GM19395 (cell line): ENCODE results near the gene IFNA7.
A peak's percentile ranks its signal among the peaks of the same experiment; 100 is the strongest.
"Not testable (repeated sequence)": the region's sequence is repeated elsewhere in the genome, so short reads cannot be mapped to it uniquely, and the experiment has no call there.

Experiments
- ATAC-seq: cut with Tn5 transposase; IDR thresholded peaks from one replicate; pipeline ENCODE4 v1.9.1; 2021; ENCODE audit warnings: mild to moderate bottlenecking, moderate library complexity; ENCODE audit not compliant: unreplicated experiment

Gene IFNA7

GRCh38 chr9:21202105-21202504 lies at the start of gene IFNA7:
Gene IFNA7, minus strand, starts transcription at chr9:21202205. Its CDS starts 40 bp downstream, at chr9:21202165.
- not testable (repeated sequence) for ATAC-seq

GRCh38 chr9:21251638-21252037 lies 49.6 kb upstream of the IFNA7 start:
- no peak for ATAC-seq

DNA sequence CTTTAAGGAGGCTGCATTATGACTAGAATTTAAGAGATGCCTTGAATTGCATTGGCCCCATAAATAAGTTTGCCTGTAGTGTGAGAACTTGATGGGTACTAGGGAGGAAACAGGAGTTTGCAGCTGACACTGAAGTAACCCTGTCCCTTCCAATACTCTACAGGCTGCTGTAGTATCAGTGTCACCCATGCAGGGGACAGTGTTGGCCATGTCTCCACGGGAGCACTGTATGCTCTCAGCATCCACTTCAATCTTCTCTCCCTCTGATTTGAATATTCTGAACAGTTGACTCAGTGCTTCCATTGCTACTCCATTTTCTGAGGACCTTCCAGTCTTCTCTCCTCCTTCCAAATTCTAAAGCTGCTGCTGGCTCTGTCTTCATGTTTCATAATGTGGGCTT lies 49.2 kb upstream of the IFNA7 start:
- no peak for ATAC-seq

GRCh38 chr9:21244836-21245235 lies 42.8 kb upstream of the IFNA7 start:
- peak; percentile 74 for ATAC-seq

DNA sequence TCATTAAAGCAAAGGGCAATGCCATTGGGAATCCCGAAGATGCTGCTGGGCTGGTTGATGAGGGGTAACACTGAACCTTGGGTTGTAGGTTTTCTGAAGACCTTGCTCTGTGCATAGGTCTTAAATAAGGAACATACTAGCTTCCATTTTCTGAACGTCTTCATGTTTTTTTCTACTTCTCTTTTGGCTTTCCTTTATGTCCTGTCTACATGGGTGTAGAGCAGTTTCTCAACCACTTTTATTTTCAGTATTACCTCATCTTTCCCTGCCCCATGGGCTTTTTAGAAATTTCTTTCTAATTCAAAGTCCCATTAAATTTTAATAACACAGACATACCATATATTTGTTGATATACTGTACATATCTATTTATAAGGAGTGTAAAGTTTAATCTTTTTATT lies 37.9 kb upstream of the IFNA7 start, which contains the start of gene IFNA14:
Gene IFNA14, minus strand, starts transcription at position 95 of the 400 bp plus-strand sequence. Its CDS starts 70 bp downstream, at position 25.
- no peak for ATAC-seq

- ATAC-seq = peak; percentile 36
These were observed 34.3 kb upstream of the IFNA7 start for GRCh38 chr9:21236360-21236714.

DNA sequence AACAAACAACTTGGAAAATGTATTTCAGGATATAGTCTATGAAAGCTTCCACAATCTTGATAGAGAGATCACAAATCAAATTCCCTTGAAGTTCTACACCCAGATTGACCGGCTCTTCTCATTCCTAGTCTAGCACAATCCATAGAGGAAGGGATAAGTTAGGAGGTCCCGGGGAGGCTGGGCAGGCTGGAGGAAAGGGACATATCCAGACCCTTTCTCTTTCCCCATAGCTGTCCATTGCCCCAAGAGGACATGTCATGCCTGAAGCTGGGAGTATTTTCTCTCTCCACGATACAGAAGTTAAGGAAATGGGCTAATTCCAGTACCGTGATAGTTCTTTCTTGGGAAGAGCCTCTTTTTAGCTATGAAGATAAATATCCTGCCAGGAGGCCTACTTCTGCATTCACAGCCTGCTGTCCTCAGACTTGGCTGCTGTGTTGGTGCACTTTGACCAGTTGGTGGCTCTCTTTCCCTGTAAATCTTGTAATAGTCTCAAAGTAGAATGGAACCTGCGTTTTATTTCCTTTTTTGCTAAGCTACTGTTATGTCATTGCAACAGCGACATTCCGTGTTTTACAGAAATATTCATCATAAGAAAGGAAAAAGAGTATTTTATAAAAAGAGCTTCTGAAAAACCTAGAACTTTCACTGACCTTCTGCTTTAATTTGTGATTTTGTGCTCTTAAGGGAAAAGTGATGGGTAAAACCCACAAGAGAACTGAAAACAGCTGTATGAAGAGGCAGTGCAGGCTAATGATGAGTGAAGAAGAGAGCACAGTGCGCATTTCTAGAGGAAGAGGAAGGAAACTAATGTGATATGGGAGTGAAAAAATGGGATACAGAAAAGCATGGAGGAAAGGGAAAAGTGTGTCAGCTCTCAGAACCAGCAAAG lies 33.7 kb upstream of the IFNA7 start:
- ATAC-seq = peak; percentile 85

GRCh38 chr9:21234153-21234687 lies 32.2 kb upstream of the IFNA7 start:
- no peak for ATAC-seq

GRCh38 chr9:21233258-21233657 lies 31.3 kb upstream of the IFNA7 start:
- no peak for ATAC-seq

DNA sequence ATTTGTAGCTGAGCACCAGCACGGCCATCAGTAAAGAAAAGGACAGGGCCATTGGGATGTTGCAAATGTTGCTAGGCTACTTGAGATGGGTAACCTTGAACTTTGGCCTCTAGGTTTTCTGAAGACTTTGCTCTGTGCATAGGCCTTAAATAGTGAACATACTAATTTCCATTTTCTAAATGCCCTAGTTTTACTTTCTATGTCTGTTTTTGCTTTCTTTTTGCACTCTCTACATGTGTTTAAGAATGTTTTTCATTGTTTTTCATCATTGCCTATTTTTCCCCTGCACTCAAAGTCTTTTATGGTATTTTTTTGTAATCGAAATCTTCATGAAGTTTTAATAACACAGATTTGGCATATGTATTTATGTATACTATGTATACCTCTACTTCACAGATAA lies 26.1 kb upstream of the IFNA7 start, which contains the start of gene IFNA17:
Gene IFNA17, minus strand, starts transcription at position 101 of the 400 bp plus-strand sequence. Its CDS starts 49 bp downstream, at position 52.
- no peak for ATAC-seq

DNA sequence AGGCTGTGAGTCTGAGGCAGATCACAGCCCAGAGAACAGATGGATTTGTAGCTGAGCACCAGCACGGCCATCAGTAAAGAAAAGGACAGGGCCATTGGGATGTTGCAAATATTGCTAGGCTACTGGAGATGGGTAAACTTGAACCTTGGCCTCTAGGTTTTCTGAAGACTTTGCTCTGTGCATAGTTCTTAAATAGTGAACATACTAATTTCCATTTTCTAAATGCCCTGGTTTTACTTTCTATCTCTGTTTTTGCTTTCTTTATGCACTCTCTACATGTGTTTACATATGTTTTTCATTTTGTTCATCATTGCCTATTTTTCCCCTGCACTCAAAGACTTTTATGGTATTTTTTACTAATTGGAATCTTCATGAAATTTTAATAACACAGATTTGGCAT lies 15.2 kb upstream of the IFNA7 start, which contains the start of gene IFNA16:
Gene IFNA16, minus strand, starts transcription at position 101 of the 400 bp plus-strand sequence. Its CDS starts 6 bp downstream, at position 95.
- not testable (repeated sequence) for ATAC-seq

DNA sequence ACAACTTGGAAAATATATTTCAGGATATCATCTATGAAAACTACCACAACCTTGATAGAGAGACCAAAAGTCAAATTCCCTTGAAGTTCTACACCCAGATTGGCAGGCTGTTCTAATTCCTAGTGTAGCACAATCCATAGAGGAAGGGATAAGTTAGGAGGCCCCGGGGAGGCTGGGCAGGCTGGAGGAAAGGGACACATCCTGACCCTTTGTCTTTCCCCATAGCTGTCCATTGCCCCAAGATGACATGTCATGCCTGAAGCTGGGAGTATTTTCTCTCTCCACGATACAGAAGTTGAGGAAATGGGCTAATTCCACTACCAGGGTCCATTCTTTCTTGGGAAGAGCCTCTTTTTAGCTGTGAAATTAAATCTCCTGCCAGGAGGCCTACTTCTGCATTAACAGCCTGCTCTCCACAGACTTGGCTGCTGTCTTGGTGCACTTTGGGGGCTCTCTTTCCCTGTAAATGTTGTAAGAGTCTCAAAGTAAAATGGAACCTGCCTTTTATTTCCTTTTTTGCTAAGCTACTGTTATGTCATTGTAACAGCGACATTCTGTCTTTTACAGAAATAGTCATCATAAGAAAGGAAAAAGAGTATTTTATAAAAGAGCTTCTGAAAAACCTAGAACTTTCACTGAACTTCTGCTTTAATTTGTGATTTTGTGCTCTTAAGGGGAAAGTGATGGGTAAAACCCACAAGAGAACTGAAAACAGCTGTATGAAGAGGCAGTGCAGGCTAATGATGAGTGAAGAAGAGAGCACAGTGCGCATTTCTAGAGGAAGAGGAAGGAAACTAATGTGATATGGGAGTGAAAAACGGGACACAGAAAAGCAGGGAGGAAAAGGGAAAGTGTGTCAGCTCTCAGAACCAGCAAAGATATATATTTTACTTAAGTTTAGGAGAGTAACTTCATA lies 11.7 kb upstream of the IFNA7 start:
- peak; percentile 87 for ATAC-seq

- ATAC-seq = not testable (repeated sequence)
These were observed 10.2 kb upstream of the IFNA7 start for GRCh38 chr9:21212160-21212559.

GRCh38 chr9:21210782-21211181 lies 8.8 kb upstream of the IFNA7 start:
- not testable (repeated sequence) for ATAC-seq

DNA sequence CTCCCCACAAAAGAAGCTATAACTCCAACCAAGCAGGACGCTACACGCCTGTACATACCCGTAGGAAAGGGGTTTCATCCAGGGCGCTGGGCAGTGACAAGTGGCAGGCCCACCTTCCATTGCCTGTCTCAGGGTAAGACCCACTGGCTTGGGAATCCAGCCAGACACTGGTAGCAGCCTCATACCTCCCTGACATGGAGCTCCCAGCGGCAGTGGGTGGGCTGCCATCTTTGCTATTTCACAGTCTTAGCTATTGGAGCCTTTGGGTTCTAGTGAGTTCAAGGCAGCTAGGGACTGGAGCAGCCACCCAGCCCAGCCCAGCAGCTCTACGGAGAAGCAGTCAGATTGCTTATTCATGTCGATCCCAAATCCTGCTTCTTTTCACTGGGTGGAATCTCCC lies 8.3 kb upstream of the IFNA7 start:
- ATAC-seq = no peak

- not testable (repeated sequence) for ATAC-seq
These were observed 5.0 kb upstream of the IFNA7 start, which contains the start of gene IFNA10 for GRCh38 chr9:21207043-21207442. Gene IFNA10, minus strand, starts transcription at chr9:21207143. Its CDS starts 46 bp downstream, at chr9:21207097.

DNA sequence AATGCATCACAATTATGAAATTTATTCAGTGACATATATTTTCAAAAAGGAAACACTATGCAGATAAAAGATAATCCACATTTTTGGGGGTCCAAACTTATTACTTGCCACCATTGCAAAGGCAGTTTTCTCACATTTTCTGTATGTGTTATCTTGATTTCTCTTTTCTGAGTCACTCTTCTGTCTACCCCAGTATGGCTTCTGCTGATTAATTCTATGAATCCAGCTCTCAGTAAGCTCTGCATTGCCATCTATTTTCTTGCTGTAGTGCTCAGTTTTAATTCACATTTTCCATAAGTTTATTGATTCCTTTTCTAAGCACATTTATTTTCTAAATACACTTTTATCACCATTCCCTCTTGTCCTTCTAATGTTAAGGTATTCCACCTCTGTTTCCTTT lies 3.2 kb upstream of the IFNA7 start:
- ATAC-seq = no peak

DNA sequence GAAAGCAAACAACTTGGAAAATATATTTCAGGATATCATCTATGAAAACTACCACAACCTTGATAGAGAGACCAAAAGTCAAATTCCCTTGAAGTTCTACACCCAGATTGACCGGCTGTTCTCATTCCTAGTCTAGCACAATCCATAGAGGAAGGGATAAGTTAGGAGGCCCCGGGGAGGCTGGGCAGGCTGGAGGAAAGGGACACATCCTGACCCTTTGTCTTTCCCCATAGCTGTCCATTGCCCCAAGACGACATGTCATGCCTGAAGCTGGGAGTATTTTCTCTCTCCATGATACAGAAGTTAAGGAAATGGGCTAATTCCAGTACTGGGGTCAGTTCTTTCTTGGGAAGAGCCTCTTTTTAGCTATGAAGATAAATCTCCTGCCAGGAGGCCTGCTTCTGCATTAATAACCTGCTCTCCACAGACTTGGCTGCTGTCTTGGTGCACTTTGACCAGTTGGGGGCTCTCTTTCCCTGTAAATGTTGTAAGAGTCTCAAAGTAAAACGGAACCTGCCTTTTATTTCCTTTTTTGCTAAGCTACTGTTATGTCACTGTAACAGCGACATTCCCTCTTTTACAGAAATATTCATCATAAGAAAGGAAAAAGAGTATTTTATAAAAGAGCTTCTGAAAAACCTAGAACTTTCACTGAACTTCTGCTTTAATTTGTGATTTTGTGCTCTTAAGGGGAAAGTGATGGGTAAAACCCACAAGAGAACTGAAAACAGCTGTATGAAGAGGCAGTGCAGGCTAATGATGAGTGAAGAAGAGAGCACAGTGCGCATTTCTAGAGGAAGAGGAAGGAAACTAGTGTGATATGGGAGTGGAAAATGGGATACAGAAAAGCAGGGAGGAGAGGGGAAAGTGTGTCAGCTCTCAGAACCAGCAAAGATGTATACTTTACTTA lies 6.9 kb downstream of the IFNA7 start:
- peak; percentile 99 for ATAC-seq

DNA sequence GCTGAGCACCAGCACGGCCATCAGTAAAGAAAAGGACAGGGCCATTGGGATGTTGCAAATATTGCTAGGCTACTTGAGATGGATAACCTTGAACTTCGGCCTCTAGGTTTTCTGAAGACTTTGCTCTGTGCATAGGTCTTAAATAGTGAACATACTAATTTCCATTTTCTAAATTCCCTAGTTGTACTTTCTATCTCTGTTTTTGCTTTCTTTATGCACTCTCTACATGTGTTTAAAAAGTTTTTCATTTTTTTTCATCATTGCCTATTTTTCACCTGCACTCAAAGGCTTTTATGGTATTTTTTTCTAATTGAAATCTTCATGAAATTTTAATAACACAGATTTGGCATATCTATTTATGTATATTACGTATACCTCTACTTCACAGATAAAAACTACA lies 14.5 kb downstream of the IFNA7 start, which contains the start of gene IFNA4:
Gene IFNA4, minus strand, starts transcription at position 101 of the 400 bp plus-strand sequence. Its CDS starts 56 bp downstream, at position 45.
- ATAC-seq = not testable (repeated sequence)
